NB4 (cell line): ENCODE data around the gene TACC2.

Experiments used
- DNase-seq: peaks from one replicate; pipeline ENCODE4 v3.0.0; 2010; ENCODE audit warnings: low read depth
- H3K4me3 ChIP-seq: one replicate; pipeline ENCODE4 v1.5.1; 2011; ENCODE audit warnings: mild to moderate bottlenecking, low read depth, low read length, moderate library complexity
- CTCF ChIP-seq: IDR thresholded peaks from one replicate; pipeline ENCODE4 v1.5.1; 2012; ENCODE audit warnings: low read depth, low read length
- MYC ChIP-seq: IDR thresholded peaks from 2 replicates; pipeline ENCODE4 v1.6.1; 2011; ENCODE audit warnings: low read depth, low read length
- POLR2A ChIP-seq: IDR thresholded peaks from 2 replicates; pipeline ENCODE4 v1.6.1; 2011; ENCODE audit warnings: mild to moderate bottlenecking; ENCODE audit not compliant: insufficient read length; ENCODE audit errors: extremely low read depth
- TF ChIP-seq, protein P1 (sequence below): IDR thresholded peaks from 2 replicates; pipeline ENCODE4 v1.6.1; 2011; ENCODE audit warnings: low read depth, low read length

The TACC2 gene

DNA sequence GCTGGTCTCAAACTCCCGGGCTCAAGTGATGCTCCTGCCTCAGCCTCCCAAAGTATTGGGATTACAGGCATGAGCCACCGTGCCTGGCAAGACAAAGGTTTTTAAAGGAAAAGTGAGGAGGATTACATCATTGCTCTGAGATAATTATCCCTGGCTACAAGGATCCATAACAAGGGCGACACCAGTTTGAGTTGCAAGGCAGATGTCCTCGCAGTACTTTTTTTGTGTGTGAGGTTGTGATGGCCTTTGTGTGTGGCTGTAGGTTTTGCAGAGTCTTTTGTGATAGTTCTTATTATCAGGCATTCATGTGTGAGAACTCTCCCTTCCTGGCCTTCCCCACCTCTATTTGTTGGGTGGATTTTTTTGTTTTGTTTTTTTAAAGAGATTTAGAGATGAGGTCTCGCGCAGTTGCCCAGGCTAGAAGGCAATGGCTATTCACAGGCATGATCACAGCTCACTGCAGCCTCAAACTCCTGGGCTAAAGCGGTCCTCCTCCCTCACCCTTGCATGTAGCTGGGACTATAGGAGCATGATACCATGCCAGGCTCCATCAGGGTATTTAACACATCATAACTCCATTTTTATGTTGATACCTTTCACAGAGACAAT lies 292.2 kb downstream of the TACC2 start:
- no peak overlapping the region for H3K4me3 ChIP-seq
- TF ChIP-seq POLR2A (no peak), MYC (no peak)
- DNase-seq: no peak

GRCh38 chr10:122281751-122282150 lies 292.8 kb downstream of the TACC2 start:
- no peak overlapping the region for H3K4me3 ChIP-seq
- DNase-seq: no peak
- TF ChIP-seq MYC (no peak), POLR2A (no peak), CTCF (no peak)
- TF ChIP-seq, protein P1, sequence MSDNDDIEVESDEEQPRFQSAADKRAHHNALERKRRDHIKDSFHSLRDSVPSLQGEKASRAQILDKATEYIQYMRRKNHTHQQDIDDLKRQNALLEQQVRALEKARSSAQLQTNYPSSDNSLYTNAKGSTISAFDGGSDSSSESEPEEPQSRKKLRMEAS: no peak

DNA sequence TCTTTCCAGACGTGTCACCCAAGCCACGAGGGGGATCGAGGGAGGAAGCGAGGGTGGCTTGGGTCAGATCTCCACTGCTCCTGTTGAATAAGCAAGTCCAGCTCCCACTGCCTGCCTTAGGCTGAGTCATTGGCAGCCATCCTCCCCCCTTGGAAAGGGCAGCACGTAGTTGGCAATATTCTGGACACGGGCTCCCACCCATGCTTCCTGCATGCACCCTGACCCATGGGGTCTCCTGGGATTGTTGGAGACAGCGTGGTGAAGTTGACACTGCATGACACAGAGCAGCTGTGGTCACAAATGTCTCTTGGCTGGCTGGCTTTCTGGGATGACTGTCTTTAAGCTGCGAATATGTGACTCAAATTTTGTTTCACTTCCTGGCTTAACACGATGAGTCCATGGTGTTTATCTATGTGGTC lies 293.3 kb downstream of the TACC2 start:
- TF ChIP-seq, protein P1: no peak
- TF ChIP-seq MYC (no peak), CTCF (no peak), POLR2A (no peak)
- H3K4me3 ChIP-seq: no peak overlapping the region
- peak; percentile 16 for DNase-seq

- H3K4me3 ChIP-seq: no peak overlapping the region
Measured at GRCh38 chr10:122282909-122283308, 293.9 kb downstream of the TACC2 start.

DNA sequence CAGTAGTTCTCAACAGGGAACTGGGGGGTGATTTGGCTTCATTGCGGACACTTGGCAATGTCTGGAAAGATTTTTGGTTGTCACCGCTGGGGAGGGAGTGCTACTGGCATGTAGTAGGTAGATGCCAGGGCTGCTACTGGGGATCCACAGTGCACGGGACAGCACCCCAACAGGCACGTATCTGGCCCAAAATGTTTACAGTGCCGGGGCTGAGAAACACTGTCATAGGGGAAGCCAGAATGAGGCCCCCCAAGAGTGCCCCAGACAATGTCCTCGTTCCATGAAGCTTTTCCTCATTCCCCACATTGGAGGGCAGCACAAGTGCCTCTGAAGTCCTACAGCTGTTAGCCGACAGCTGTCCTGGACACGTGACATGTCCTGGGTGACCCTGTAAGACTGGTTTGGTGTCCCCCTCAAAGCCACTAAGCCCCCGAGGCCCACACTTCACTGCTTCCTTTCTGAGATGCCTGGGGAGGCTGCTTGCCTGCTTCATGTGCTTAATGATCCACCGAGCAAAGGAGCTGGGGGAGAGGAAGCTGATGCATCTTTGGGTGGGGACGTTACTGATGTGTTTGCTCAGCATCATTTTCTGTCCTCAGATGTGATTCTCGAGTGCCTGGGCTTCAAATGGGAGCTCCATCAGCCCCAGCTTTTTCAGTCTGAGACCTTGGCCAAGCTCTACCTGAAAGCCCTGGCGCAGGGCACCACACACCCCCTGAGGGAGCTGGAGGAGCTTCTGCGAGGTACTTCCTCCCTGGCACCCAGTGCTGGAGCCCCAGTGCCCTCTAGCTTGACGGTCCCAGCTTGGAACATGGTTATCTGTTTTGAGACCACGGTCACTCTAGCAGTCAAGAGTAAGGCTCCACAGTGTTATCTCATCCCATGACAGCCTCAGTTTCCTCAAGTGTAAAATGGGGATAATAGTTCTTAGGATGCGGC lies 296.8 kb downstream of the TACC2 start:
- H3K4me3 ChIP-seq: no peak overlapping the region
- TF ChIP-seq MYC: no peak
- TF ChIP-seq, protein P1: no peak
- TF ChIP-seq CTCF: no peak
- no peak for TF ChIP-seq POLR2A
- no peak for DNase-seq

More at GRCh38 chr10:122282909-122283308, 293.9 kb downstream of the TACC2 start:
- no peak for DNase-seq
- TF ChIP-seq POLR2A (no peak), MYC (no peak), CTCF (no peak)
- TF ChIP-seq, protein P1: no peak

GRCh38 chr10:122286867-122287266 lies 297.9 kb downstream of the TACC2 start:
- TF ChIP-seq MYC (no peak), POLR2A (no peak), CTCF (no peak)
- TF ChIP-seq, protein P1: no peak
- peak; percentile 36 for DNase-seq
- no peak overlapping the region for H3K4me3 ChIP-seq
